Body of pancreas (tissue), 4 donors: ENCODE measurements around the gene MAD2L2.

Experiments
- CTCF ChIP-seq, 7 experiments: fragments of 450-650 bp in 4 of 7; fragments of 200-600 bp in 3 of 7; sonication (generic) in 3 of 7; IDR thresholded peaks; one replicate each; pipeline ENCODE4 v1.5.1; 2016 to 2019; ENCODE audit warnings: antibody characterized with exemption in 7 of 7
- POLR2A ChIP-seq, 3 donors: fragments of 450-650 bp; IDR thresholded peaks; one replicate each; pipeline ENCODE4 v1.6.1; 2016; ENCODE audit warnings: antibody characterized with exemption in 3 of 3, mild to moderate bottlenecking in 2 of 3

GRCh38 chr1:11671205-11671543 is 9.8 kb downstream of the MAD2L2 start:
- no peak for TF ChIP-seq CTCF (IDR thresholded peaks at IDR 0.05)
- no peak for TF ChIP-seq POLR2A (IDR thresholded peaks at IDR 0.05)
